Stimulated activated CD4-positive, alpha-beta T cell treated with anti-CD3 and anti-CD28 coated beads, TNF-alpha, amount 100 ng/mL, for 1 hour (primary cell): Measurements from ENCODE around the gene GPC6.

Experiments
- DNase-seq, 3 donors: peaks; one replicate each; pipeline ENCODE4 v3.0.0-alpha.2; 2020; ENCODE audit warnings: low read depth in 3 of 3, low spot score in 1 of 3

GPC6 gene

GRCh38 chr13:93561576-93562225, 335.1 kb downstream of the GPC6 start:
- DNase-seq, result no peak

- DNase-seq, result no peak
Measured at GRCh38 chr13:93562676-93563075, 336.1 kb downstream of the GPC6 start.

DNA sequence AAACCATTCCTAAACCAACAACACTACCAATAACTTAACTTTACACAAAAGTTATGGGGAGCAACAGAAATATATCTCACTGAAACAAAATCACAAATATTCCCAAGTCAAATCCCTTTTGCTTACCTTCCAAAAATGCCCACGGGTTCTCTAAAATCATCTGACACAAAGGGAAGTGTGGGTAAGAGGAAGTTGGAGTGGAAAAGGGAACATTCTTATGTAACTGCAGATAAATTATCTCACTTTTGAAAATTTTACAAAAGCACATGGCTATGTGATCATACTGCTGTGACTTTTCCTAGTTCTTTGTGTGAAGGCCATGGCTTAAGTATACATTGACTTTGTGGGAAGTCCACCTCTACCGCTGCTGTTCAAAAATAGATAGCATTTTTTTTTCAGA, 350.5 kb downstream of the GPC6 start:
- no peak for DNase-seq

- no peak for DNase-seq
Measured at GRCh38 chr13:93589788-93590187, 363.2 kb downstream of the GPC6 start.

DNA sequence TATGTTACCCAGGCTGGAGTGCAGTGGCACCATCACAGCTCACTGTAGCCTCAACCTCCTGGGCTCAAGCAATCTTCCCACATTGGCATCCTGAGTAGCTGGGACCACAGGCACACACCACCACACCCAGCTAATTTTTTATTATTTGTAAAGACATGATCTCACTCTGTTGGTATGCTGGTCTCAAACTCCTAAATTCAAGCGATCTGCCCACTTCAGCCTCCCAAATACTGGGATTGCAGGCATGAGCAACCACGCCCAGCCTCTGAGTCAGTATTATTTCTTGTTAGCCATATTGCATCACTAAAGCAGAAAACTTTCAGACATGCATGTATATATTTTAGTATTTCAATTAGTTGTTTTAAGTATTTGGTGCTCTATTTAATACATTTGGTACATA, 376.4 kb downstream of the GPC6 start:
- no peak for DNase-seq

- no peak for DNase-seq
Measured at GRCh38 chr13:93614776-93615175, 388.2 kb downstream of the GPC6 start.

DNA sequence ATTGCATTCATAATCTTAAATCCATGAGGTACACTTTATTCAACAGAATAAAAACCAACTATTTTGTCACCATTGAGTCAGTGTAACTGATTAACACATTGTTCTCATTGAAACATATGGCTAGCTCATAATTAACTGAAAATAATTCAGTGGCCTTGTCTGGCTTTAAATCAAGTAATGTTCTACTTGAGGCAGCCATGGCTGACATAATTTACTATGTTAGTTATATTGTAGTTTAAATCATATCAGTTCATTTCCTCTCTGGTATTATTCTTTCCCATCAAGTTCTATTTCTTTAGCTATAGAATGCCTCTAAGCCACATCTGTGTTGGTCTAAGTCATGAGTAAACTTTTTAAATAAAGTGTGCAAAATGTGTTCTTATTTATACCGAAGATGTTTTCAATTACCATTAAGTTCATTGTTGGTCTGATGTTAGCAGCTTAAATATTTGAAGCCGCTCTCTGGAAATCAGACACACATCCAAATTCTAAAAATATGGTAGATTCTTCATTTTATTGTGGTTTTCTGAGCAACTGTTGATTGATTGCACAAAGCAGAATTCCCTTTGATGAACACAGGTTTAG, 393.7 kb downstream of the GPC6 start:
- no peak for DNase-seq

- no peak for DNase-seq
Measured at GRCh38 chr13:93621051-93621450, 394.4 kb downstream of the GPC6 start.

DNA sequence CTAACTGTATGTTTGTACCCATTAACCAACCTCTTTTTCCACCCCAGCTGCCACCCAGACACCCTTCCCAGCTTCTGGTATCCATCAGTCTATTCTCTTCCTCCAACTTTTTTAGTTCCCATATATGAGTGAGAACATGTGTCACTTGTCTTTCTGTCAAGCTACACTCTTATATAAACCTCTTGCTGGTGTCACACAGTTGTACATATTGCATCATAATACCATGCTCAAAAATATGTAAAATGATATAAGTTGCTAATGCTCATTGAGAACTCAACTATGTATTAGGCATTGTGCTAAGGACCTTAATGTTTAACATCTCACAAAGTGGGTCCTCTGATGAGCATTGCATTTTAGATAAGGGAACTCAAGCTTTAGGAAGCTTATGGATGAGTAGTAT, 395.4 kb downstream of the GPC6 start:
- DNase-seq, result no peak

- no peak for DNase-seq
Measured at GRCh38 chr13:93624311-93624777, 397.7 kb downstream of the GPC6 start.

- DNase-seq, result no peak
Measured at GRCh38 chr13:93625536-93625935, 398.9 kb downstream of the GPC6 start.

- no peak for DNase-seq
Measured at GRCh38 chr13:93628136-93628797, 401.7 kb downstream of the GPC6 start.

DNA sequence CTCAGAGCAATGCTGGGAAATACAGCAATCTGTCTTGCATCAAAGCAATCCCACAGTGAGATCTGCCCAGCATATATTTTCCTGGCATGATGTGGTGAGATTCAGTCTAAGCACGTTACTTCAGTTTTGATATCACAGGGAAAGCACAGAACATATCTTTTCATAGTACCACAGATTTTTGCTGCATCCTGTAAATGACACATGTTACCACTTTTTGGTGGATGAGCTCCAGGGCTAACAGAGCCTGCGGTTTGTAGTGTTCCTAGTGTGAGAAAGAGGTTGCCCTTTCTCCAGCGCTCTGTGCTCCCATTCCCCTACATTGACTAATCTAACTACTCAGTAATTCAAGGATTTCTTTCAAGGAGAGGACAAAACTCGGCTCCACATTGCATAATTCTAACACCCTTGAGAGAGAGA, 409.0 kb downstream of the GPC6 start:
- no peak for DNase-seq

- no peak for DNase-seq
Measured at GRCh38 chr13:93637852-93638251, 411.2 kb downstream of the GPC6 start.

GRCh38 chr13:93640452-93640851, 413.8 kb downstream of the GPC6 start:
- no peak for DNase-seq

DNA sequence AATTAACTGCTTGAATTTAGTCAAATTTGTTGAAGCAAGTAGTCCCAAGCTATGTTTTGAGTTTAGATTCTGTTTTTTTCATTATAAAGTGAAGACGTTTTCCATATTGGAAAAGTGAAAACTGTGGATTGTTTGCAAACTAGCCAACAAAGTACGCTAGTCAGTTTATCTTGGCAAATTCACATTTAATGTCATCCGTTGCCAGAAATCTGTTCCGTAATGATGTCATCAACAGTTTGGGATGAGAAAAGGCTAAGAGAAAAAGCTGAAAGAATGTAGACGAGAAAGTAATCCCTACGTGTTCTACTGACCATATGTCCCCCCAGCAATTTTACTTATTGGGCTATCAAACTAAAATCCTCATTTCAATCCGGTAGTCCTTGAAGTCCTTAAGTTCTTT, 419.6 kb downstream of the GPC6 start:
- no peak for DNase-seq

GRCh38 chr13:93649496-93649895, 422.9 kb downstream of the GPC6 start:
- no peak for DNase-seq

DNA sequence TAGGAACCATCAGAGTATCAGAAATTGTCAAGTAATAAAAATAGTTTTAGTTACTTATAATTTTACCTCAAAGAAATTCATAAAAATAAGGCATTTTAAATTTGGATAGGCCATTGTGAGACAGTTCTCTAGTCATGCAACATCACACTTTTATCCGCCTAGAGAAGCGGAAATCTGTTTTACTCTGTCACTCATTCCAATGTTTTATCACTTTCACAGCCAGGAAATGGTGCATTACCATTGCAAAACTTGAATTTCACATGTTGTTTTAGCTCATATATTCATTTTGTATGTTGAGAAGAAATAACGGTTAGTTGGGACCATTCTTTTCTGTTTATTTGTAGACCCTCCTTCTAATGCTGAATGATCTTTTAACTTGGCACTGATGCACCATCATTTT, 427.2 kb downstream of the GPC6 start:
- no peak for DNase-seq

GRCh38 chr13:93655154-93655553, 428.5 kb downstream of the GPC6 start:
- DNase-seq, result no peak

GRCh38 chr13:93660391-93661063, 433.9 kb downstream of the GPC6 start:
- DNase-seq, result no peak

DNA sequence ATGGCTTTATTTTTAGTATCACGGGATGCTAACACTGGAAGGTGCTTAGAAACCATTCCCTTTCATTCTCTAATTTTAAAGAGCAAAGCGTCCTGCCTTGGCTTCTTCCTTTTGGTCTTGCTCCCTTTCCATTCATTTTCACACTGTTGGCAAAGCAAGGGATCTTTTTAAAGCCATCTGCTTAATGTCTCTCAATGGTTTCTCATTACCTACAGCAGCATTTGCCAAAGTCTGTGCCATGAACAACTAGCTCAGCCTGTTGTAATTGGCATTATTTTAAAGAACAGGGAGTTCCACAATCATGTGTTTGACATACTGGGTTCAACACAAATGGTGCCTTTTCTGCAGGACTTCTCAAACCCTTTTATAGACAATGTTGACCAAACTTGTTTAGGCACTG, 444.3 kb downstream of the GPC6 start:
- no peak for DNase-seq

GRCh38 chr13:93672996-93673395, 446.4 kb downstream of the GPC6 start:
- DNase-seq, result no peak
